Endothelial cell of hepatic sinusoid (primary cell): ENCODE measurements around the gene NPHP4.

Source experiments
- in situ Hi-C: cut with HindIII; loops from 2 replicates; pipeline ENCODE4 v1.10.0; 2017; ENCODE audit warnings: low sequenced_read_pairs

Gene NPHP4

GRCh38 chr1:5992026-5992813, at the start of gene NPHP4:
Gene NPHP4, minus strand, starts transcription at chr1:5992425. Its CDS starts 6,136 bp downstream, at chr1:5986289.
- in situ Hi-C loops, result no loop called here

DNA sequence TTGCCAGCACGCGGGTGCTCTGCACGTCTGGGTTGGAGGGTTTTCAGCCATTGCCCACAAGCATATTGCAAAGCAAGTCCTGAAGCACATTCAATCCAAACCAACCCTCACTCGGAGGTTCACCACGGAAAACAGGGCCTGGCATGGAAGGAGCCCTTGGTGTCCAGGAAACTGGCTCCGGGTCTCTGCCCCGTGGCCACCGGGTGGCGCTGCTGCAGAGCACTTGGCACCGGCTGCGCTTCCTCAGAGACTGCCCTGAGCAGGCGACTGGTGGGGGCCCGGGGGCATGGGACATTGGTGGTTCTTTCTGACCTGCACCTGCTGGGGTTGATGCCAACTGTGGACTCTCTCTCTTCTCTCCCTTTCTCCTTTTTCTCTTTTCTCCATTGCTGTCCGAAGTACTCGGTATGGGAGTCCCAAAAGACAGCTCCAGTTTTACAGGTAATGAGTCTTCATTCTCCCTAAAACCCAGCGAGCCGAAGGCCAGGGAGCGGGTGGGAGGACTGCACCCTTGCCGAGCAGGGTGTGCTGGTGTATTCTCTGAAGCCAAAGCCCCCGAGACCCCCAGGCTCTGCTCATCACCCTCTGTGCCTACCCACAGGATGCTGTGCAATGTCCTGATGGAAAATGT, 49.3 kb upstream of the NPHP4 start:
- in situ Hi-C loops, result loop anchor here (5.0 to 10.0 kb wide), 2 partner anchors 39 to 153 kb away; partner anchors contain the start of gene RPL22

GRCh38 chr1:6040861-6041415, 48.7 kb upstream of the NPHP4 start:
- in situ Hi-C loops, result loop anchor here (5.0 to 10.0 kb wide), 2 partner anchors 39 to 154 kb away; partner anchors contain the start of gene RPL22

GRCh38 chr1:6040444-6040843, 48.2 kb upstream of the NPHP4 start:
- in situ Hi-C loops, result loop anchor here (5.0 to 10.0 kb wide), 2 partner anchors 38 to 154 kb away; partner anchors contain the start of gene RPL22

- in situ Hi-C loops, result no loop called here
These were observed 46.8 kb upstream of the NPHP4 start for GRCh38 chr1:6039031-6039430.

DNA sequence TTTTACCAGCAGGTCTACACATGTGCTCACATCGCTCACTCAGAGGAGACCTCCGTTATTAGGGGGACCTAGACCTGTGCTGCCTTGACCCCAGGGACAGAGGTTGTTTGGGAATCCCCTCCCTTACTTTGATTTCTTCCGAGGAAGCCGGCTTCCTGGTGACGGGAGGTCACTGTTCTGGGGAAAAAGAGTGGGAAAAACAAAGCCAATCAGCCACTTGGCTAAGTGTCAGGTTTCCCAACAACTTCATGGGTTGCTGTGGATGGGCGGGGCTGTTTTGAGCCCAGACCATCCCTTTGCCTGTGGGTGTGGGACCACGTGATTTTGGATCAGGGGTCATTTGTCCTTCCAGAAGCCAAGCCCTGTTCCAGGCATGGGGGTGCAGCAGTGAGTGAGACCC, 46.4 kb upstream of the NPHP4 start:
- in situ Hi-C loops, result no loop called here

GRCh38 chr1:6037338-6037762, 45.1 kb upstream of the NPHP4 start:
- in situ Hi-C loops, result no loop called here

GRCh38 chr1:6035719-6036118, 43.5 kb upstream of the NPHP4 start:
- in situ Hi-C loops, result no loop called here

GRCh38 chr1:6035303-6035702, 43.1 kb upstream of the NPHP4 start:
- in situ Hi-C loops, result no loop called here

DNA sequence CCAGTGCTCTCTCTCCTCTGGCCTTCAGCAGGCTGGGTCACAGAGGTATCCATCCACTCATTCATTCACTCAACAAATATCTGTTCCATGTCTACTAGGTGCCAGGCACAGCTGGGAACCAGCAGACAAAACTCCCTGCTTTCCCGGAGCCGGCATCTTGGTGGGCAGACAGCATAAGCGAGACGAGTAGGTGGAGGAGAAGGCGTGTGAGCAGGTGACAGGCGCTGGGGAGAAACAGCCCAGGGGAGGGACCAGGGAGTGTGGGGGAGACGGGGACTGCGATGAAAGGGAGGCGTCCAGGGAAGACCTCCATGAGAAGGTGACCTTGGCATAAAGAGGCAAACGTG, 42.5 kb upstream of the NPHP4 start:
- in situ Hi-C loops, result no loop called here

DNA sequence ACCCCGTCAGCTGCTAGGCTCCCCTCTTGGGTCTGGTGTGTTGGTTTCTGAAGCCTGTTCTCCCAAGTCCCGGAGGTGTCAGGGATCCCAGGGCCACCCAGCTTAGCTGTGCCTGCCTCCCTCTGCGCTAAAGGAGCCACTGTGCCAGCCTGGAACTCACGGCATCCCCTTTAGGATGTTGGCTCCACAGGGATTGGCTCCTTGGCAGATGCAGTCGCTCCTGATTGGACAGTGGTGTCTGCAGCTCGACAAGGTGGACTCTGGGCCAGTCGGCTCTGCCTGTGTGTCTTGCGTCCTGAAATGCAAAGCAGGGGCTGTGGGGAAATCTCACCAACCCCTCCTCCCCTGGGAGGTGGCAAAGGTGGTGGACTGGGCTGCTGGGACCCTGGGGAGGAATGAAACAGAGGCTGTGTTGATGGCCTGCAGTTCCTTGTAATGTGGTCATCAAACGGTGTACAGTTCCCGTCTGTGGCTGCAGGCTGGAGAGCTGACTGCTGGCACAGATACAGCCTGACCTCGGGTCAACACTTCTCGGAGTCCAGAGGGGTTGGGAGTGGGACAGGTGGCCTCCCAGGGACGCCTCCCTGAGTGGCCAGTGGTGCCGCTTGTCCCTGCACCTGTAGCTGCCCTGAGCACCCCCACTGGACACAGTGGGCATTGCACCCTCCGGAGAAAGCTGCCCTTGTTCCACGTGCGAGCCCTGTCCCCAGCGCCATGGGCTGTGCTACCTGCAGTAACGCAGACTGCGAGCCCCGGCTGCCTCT, 41.9 kb upstream of the NPHP4 start:
- in situ Hi-C loops, result no loop called here

DNA sequence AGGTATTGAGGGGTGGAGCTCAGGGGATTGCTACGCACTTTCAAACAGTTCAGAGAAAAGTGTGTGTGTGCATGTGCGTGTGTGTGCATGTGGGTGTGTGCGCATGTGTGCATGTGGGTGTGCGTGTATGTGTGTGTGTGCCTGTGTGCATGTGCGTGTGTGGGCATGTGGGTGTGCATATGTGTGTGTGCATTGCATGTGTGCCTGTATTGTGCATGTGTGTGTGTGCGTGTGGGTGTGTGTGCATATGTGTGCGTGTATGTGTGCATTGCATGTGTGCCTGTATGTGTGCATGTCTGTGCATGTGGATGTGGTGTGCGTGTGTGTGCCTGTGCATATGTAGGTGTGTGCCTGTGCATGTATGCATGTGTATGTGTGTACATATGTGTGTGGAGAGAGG, 40.9 kb upstream of the NPHP4 start:
- in situ Hi-C loops, result no loop called here

DNA sequence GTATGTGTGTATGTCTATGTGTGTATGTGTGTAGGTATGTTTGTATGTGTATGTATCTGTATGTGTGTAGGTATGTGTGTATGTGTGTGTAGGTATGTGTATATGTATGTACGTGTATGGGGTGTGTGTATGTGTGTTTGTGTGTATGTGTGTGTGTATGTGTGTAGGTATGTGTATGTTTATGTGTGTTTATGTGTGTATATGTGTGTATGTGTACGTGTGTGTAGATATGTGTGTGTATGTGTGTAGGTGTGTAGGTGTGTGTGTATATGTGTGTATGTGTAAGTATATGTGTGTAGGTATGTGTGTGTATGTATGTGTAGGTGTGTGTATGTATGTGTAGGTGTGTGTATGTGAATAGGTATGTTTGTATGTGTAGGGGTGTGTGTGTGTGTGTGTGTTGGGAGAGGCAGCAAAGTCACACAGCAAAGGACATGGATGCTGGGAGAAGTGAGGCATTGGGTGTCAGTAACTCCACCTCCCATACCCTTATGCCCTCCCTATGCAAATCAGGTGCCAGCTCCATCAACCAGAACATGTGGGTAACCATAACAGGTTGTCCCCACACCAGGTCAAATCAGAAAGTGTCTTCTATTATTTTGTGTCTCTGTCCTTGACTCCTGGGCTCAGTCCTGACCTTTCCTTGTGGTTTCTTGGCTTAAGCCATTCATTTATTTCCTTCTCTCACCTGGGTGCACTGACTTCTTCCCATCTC, 38.5 kb upstream of the NPHP4 start:
- in situ Hi-C loops, result no loop called here

- in situ Hi-C loops, result no loop called here
These were observed 37.9 kb upstream of the NPHP4 start for GRCh38 chr1:6030132-6030531.

DNA sequence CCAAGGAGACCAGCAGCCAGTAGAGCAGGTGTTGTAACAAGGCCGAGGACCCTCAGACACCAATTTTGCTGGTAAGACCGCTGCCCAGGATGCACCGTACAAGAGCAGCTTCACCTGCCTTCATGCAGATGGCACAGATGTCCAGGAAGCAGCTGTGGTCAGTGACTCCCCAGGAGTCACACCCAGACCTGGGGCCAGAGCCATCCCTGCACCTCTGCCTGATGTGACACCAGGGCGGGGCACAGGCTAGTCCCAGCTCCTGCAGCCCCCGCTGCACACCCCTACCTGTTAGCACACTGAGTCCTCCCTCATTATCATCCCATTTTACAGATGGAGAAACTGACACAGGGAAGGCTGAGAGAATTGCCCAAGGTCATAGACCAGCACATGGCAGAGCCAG, 37.1 kb upstream of the NPHP4 start:
- in situ Hi-C loops, result no loop called here

GRCh38 chr1:6028042-6028850, 36.0 kb upstream of the NPHP4 start:
- in situ Hi-C loops, result no loop called here

DNA sequence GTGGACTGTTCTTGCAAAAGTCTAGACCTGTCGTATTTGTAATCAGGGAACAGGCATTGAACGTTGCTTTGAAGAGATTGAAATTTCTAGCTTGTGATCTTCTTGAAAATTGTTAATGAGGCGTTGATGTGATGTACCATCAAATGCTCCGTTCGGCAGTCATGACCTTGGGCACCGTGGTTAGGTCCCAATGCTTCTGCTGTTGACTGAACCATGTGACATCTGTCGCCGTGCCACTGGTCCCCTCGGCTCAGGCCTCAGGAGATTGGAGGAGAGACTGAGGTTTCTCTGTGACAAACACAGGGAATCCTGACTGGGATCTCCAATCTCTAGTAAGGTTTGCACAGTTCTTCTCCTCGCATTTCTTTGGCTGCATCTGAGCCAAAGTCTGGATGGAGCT, 35.4 kb upstream of the NPHP4 start:
- in situ Hi-C loops, result no loop called here

DNA sequence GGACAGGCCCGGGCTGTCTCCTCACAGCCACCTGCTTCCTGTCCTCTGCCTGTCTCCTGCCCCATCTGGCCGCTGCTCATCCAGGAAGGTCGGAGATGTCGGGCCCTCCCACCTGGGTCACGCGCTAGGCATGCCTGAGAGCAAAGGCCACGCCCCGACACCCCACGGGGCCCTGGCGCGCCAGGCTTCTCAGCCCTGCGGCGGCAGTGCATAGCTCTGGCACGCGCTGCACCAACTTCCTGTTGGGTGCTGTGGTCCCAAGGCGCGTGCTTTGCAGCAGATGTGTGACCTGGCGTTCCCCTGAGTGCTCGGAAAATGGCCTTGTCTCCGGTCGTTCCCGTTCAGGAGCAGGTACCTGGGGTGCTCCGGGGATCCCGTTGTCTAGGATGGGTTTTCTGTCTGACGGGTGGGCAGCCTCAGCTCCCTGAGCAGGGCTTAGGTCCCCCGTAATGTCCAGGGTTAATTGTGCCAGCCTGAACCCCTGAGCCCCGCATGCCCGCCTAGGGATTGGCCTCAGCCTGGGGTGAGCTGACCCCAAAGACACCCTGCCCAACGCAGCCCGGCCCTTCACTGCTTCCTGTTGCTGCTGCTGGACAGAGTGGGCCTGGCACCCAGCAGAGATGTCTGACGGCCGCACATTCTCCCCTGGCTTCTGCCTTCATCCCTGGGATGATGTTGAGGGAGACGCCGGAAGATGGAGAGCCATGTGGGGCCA, 34.0 kb upstream of the NPHP4 start:
- in situ Hi-C loops, result no loop called here
